ENCODE results near the gene DIS3L. TPM values are rescaled to one million over a fixed set of nuclear protein-coding genes. Genes with fewer than 3 reads are reported as not detected.

The DIS3L gene
- total and polyA plus RNA-seq, 2 donors (not counting 3 experiments of a cell fraction or from before 2014, with no cell fraction given), result 7.8 to 27.9 TPM

DNA sequence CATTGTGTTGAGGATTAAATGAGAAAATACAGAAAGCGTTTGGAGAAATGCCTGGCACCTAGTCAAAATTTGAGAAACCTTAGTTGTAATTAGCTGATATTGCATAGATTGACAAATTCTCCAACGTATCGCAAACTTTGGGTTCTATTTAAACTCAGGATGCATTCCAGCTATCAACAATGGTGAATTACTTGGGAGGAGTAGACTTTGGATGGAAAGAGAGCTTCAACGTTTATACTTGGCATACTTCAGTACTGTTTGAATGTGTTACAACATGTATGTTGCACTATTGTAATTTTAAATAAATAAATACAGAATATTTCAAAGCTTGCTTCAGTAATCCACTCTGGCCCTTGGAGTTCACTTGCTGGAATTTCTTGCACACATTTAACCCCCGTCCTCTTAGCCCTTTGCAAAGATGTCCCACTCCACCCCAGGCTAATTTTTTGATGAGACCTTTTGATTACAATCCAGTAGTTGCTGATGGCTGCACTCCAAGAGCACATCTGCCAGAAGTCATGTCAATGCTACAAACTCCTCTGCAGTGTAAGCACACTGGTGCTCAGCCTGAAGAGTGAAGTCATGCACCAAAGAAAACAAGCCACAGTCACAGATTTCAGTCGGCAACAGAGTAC is 4.7 kb upstream of the DIS3L start:
- no peaks in the 10 kb centered on the region for H4K20me1 ChIP-seq (replicated peaks; ENCODE audit: control insufficient read depth, extremely low read depth, insufficient read depth, low read length)
- TF ChIP-seq POLR2AphosphoS5 (IDR thresholded peaks at IDR 0.05; ENCODE audit: insufficient read depth, low read depth, low read length), result no peak
- TF ChIP-seq, protein P1, sequence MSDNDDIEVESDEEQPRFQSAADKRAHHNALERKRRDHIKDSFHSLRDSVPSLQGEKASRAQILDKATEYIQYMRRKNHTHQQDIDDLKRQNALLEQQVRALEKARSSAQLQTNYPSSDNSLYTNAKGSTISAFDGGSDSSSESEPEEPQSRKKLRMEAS (IDR thresholded peaks at IDR 0.05; ENCODE audit: insufficient read depth, insufficient read length), result no peak
- no peak for TF ChIP-seq GATA2 (IDR thresholded peaks at IDR 0.05; ENCODE audit: insufficient read depth, insufficient read length, low read depth, low read length)
- no peak for TF ChIP-seq FOS (IDR thresholded peaks at IDR 0.05; ENCODE audit: borderline replicate concordance, insufficient read depth, low read length)
- TF ChIP-seq EZH2 (IDR thresholded peaks at IDR 0.05; ENCODE audit: borderline replicate concordance, low read depth, low read length, severe bottlenecking), result no peak
- TF ChIP-seq, protein P2, sequence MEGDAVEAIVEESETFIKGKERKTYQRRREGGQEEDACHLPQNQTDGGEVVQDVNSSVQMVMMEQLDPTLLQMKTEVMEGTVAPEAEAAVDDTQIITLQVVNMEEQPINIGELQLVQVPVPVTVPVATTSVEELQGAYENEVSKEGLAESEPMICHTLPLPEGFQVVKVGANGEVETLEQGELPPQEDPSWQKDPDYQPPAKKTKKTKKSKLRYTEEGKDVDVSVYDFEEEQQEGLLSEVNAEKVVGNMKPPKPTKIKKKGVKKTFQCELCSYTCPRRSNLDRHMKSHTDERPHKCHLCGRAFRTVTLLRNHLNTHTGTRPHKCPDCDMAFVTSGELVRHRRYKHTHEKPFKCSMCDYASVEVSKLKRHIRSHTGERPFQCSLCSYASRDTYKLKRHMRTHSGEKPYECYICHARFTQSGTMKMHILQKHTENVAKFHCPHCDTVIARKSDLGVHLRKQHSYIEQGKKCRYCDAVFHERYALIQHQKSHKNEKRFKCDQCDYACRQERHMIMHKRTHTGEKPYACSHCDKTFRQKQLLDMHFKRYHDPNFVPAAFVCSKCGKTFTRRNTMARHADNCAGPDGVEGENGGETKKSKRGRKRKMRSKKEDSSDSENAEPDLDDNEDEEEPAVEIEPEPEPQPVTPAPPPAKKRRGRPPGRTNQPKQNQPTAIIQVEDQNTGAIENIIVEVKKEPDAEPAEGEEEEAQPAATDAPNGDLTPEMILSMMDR (IDR thresholded peaks at IDR 0.05; ENCODE audit: extremely low read depth in 1 of 2, insufficient read depth in 1 of 2, low read depth in 1 of 2, low read length in 2 of 2), result no peak
- TF ChIP-seq JUN (IDR thresholded peaks at IDR 0.05; ENCODE audit: borderline replicate concordance, insufficient read depth, insufficient read length, low read depth), result no peak
- TF ChIP-seq POLR2A (IDR thresholded peaks at IDR 0.05; ENCODE audit: low read depth, low read length), result no peak
- TF ChIP-seq MYC (IDR thresholded peaks at IDR 0.05; ENCODE audit: low read depth, low read length), result no peak
- no peaks in the 10 kb centered on the region for H3K9me3 ChIP-seq (replicated peaks; ENCODE audit: control insufficient read depth, insufficient read depth, low read length)
- no peaks in the 10 kb centered on the region for H3K79me2 ChIP-seq (ENCODE audit: control insufficient read depth, insufficient read depth, low read length)
- POLR2A ChIA-PET, result no interaction called here
- BruUV-seq (replicated peaks), result no TSS peak
- H3K36me3 ChIP-seq (ENCODE audit: control insufficient read depth in 2 of 2, extremely low read depth in 1 of 2, insufficient read depth in 2 of 2, low read length in 2 of 2), result no peaks in the 10 kb centered on the region
- H3K4me3 ChIP-seq (replicated peaks in 1 of 3; ENCODE audit: insufficient read depth in 1 of 3, low read depth in 1 of 3, low read length in 3 of 3), result no peak overlapping the region
- H3K27me3 ChIP-seq (ENCODE audit: control insufficient read depth in 2 of 2, insufficient read depth in 2 of 2, low read length in 2 of 2), result no peaks in the 10 kb centered on the region
- intact Hi-C loops (cut with micrococcal nuclease), result loop anchor here (10.0 kb wide), 1 partner anchor 374 kb away; no protein-coding TSS in a partner anchor
- FAIRE-seq (no peak), DNase-seq (ENCODE audit: low read depth, low spot score) (no peak)
- no peak overlapping the region for H3K27ac ChIP-seq (ENCODE audit: insufficient read depth, low read depth, low read length)
- no peak overlapping the region for H3K4me2 ChIP-seq (ENCODE audit: insufficient read depth, low read length)
- dilution Hi-C loops (cut with MboI; ENCODE audit: extremely low pct_ligation_motif_present, low sequenced_read_pairs), result no loop called here
- CTCF ChIA-PET, result interaction anchor here (0.7 to 2.0 kb wide), 7 partner anchors 8 to 678 kb away, joined by 3 to 16 read pairs (median 4); partner anchors contain the start of gene INTS14
- H3K9ac ChIP-seq (replicated peaks; ENCODE audit: extremely low read depth, insufficient read depth, low read length), result no peak overlapping the region
- no peaks in the 10 kb centered on the region for H3K9me1 ChIP-seq (replicated peaks; ENCODE audit: control insufficient read depth, extremely low read depth, insufficient read depth, low read length)
- no peak overlapping the region for H2AFZ ChIP-seq (ENCODE audit: low read depth, low read length)
- peaks cover 8% of the 10 kb centered on the region for H3K4me1 ChIP-seq (ENCODE audit: control insufficient read depth, extremely low read depth, insufficient read depth, low read length)
